Measurements from ENCODE around the gene GNAL. TPM values are rescaled to one million over a fixed set of nuclear protein-coding genes. Genes with fewer than 3 reads are reported as not detected.

GNAL gene
- total RNA-seq, 1 donor from 2014 or later = 14.7 TPM

DNA sequence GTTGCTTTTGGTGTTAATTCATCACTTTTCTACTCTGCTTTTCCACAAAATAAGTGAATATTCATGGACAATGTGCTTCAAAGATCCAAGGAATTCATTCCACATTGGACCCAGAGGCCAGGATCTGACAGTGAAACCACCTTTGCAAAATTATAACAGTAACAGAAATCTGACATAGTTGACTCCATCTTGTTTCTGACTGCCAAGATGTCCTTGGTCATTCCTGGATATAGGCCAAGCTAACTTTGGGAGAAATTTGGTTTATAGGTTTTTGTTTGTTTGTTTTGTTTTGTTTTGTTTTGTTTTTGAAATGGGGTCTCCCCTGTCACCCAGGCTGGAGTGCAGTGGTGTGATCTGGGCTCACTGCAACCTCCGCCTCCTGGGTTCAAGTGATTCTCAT is 208.7 kb downstream of the GNAL start:
- Histone ChIP-seq H3K4me3 (ENCODE audit: low read depth, low read length) (no peak overlapping the region), H3K36me3 (ENCODE audit: control insufficient read depth, insufficient read depth, low read length) (no peaks in the 10 kb centered on the region), H3K27me3 (ENCODE audit: control insufficient read depth, insufficient read depth, low read length) (no peaks in the 10 kb centered on the region)
- TF ChIP-seq, protein P1, sequence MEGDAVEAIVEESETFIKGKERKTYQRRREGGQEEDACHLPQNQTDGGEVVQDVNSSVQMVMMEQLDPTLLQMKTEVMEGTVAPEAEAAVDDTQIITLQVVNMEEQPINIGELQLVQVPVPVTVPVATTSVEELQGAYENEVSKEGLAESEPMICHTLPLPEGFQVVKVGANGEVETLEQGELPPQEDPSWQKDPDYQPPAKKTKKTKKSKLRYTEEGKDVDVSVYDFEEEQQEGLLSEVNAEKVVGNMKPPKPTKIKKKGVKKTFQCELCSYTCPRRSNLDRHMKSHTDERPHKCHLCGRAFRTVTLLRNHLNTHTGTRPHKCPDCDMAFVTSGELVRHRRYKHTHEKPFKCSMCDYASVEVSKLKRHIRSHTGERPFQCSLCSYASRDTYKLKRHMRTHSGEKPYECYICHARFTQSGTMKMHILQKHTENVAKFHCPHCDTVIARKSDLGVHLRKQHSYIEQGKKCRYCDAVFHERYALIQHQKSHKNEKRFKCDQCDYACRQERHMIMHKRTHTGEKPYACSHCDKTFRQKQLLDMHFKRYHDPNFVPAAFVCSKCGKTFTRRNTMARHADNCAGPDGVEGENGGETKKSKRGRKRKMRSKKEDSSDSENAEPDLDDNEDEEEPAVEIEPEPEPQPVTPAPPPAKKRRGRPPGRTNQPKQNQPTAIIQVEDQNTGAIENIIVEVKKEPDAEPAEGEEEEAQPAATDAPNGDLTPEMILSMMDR (IDR thresholded peaks at IDR 0.05; ENCODE audit: insufficient read depth, low read length, poor library complexity, severe bottlenecking) = no peak
- no peak for DNase-seq (ENCODE audit: low read depth)

DNA sequence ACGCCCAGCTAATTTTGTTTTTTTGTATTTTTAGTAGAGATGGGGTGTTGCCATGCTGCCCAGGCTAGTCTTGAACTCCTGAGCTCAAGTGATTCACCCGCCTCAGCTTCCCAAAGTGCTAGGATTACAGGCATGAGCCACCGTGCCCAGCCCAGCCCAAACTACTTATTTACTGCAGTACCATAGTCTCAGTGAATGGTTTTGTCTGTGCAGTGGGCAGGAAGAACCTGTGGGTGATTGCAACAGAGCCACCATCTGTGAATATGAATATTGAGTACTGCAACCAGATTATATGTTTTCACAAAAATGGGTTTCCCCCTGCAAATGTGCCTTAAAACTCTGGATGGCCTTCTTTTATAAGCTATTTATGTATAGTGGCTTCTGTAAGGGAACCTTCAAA is 210.0 kb downstream of the GNAL start:
- no peaks in the 10 kb centered on the region for H3K27me3 ChIP-seq (ENCODE audit: control insufficient read depth, insufficient read depth, low read length)
- no peak for DNase-seq (ENCODE audit: low read depth)
- H3K36me3 ChIP-seq (ENCODE audit: control insufficient read depth, insufficient read depth, low read length) = no peaks in the 10 kb centered on the region
- no peak overlapping the region for H3K4me3 ChIP-seq (ENCODE audit: low read depth, low read length)
- TF ChIP-seq, protein P1 (IDR thresholded peaks at IDR 0.05; ENCODE audit: insufficient read depth, low read length, poor library complexity, severe bottlenecking) = no peak

DNA sequence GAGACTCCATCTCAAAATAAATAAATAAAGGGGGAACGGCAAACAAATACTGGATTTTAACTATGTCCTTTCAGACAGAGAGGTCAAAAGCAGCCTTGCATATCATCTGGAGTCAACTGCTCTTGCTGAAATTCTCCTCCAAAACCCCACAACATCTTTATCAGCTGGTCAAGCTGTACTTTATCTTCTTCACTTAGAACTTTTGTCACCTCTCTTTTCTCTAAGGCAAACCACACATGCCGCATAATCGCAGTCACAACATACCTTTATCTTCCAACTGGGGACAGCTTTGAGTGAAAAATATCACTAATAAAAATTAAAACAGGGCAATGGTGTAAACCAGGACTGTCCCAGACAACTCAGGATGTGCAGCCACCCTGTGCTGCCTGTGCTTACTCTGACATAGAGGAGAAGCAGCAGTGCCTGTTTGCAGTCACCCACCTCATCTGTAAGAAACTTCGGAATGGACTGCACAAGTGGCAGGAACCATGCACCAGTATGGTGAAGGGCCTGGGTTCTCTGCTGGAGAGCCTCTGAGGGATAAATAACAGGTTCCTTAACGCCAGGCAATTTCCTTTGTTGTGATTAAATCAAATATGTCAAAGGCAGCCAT is 212.9 kb downstream of the GNAL start:
- Histone ChIP-seq H3K4me3 (ENCODE audit: low read depth, low read length) (no peak overlapping the region), H3K36me3 (ENCODE audit: control insufficient read depth, insufficient read depth, low read length) (no peaks in the 10 kb centered on the region), H3K27me3 (ENCODE audit: control insufficient read depth, insufficient read depth, low read length) (no peaks in the 10 kb centered on the region)
- DNase-seq (ENCODE audit: low read depth) = no peak
- TF ChIP-seq, protein P1 (IDR thresholded peaks at IDR 0.05; ENCODE audit: insufficient read depth, low read length, poor library complexity, severe bottlenecking) = no peak

DNA sequence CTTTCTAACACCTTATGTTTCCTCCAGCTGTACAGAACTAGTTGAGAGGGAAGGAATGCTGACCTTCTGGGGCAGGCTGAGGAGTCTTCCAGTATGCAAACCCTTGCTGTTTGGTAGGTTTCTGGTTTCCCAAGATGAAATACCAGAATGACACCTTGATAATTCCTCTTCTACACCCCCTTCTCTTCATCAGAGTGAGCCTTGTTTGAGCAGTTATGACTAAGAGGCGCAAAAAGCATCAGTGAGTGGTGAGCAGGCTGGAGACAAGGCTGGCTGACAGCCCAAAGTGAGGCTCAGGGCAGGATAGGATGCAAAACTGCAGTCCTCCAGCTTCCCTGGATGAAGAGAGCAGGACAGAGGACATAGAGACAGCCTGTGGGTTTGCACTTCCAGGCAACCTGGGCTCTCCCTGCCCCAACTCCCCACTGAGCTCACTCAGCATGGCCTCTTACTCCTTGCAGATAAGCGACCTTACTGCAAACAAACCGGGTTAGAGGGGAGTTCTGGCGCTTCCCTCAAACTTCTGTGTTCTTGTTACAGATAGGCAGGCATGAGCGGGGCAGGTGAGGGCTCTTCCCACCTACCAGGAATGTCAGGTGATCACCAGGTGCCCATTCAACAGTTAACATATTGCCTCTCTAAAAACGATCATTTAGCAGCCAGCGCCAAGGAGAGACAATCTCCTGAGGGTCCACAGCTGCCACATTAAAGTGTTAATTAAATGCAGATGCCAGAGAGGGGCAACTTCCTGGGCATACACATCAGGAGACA is 213.6 kb downstream of the GNAL start:
- H3K4me3 ChIP-seq (ENCODE audit: low read depth, low read length) = no peak overlapping the region
- no peaks in the 10 kb centered on the region for H3K36me3 ChIP-seq (ENCODE audit: control insufficient read depth, insufficient read depth, low read length)
- no peak for DNase-seq (ENCODE audit: low read depth)
- no peaks in the 10 kb centered on the region for H3K27me3 ChIP-seq (ENCODE audit: control insufficient read depth, insufficient read depth, low read length)
- TF ChIP-seq, protein P1 (IDR thresholded peaks at IDR 0.05; ENCODE audit: insufficient read depth, low read length, poor library complexity, severe bottlenecking) = no peak

DNA sequence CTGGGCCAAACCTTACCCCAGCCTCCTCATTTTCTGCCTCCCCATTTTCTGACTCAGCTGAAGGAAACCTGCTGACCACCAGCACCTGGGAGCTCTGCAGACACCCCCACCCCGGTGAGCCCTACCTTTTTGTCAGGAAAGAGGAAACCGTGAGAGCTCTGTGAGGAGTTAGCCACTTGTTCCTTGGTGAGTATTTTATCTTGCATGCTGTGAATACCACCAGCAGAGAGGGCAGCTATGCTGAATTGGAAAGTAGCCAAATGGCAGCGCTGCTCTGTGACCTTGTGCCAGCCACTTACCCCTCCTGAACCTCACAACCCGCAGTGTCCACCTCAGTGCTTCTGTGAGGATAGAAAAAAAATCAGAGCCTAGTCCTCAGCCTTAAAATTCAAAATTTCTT is 216.5 kb downstream of the GNAL start:
- TF ChIP-seq, protein P1 (IDR thresholded peaks at IDR 0.05; ENCODE audit: insufficient read depth, low read length, poor library complexity, severe bottlenecking) = no peak
- no peak overlapping the region for H3K4me3 ChIP-seq (ENCODE audit: low read depth, low read length)
- no peak for DNase-seq (ENCODE audit: low read depth)

More for the DNA sequence above, 216.5 kb downstream of the GNAL start:
- Histone ChIP-seq H3K27me3 (ENCODE audit: control insufficient read depth, insufficient read depth, low read length) (no peaks in the 10 kb centered on the region), H3K36me3 (ENCODE audit: control insufficient read depth, insufficient read depth, low read length) (no peaks in the 10 kb centered on the region)

All from kidney epithelial cell (primary cell).